K562 (cell line): ENCODE results near the gene CYP2A6. TPM values are rescaled to one million over a fixed set of nuclear protein-coding genes. Genes with fewer than 3 reads are reported as not detected.

ENCODE experiments used
- CHD7 ChIP-seq: fragments of 200-600 bp; sonication (generic); IDR thresholded peaks from one replicate; pipeline ENCODE4 v1.6.1; 2012; ENCODE audit warnings: mild to moderate bottlenecking, low read depth, low read length, inconsistent platforms
- ESRRA ChIP-seq: fragments of 450-650 bp; IDR thresholded peaks from 2 replicates; pipeline ENCODE4 v1.6.1; 2014; ENCODE audit warnings: low read depth, mild to moderate bottlenecking, moderate library complexity, borderline replicate concordance
- FOXP4 ChIP-seq: sonication (generic); formaldehyde crosslinking; IDR thresholded peaks from 2 replicates; pipeline ENCODE4 v1.8.0; 2022; ENCODE audit warnings: mild to moderate bottlenecking, missing genetic modification reagents, borderline replicate concordance
- GMEB1 ChIP-seq: fragments of 250-450 bp; sonication (Bioruptor Pico); IDR thresholded peaks from 2 replicates; pipeline ENCODE4 v1.4.0; 2020; ENCODE audit warnings: mild to moderate bottlenecking
- PML ChIP-seq: IDR thresholded peaks from 2 replicates; pipeline ENCODE4 v1.6.1; 2012; ENCODE audit warnings: low read length, inconsistent platforms
- RBFOX2 ChIP-seq: fragments of 200-400 bp; formaldehyde crosslinking; IDR thresholded peaks from 2 replicates; pipeline ENCODE4 v1.6.1; 2017; ENCODE audit warnings: low read depth, mild to moderate bottlenecking, low read length, moderate library complexity
- polyA plus RNA-seq, 8 experiments: library from polyadenylated mRNA; depleted of rRNA in 4 of 8; stranded (reverse) in 5 of 8; unstranded in 3 of 8; fragments of >200 nt; fragmentation: Nextera tagmentation in 2 of 8; fragmentation: Illumina TruSeq in 1 of 8; extraction: Ambion mirVana in 2 of 8; extraction: Trizol in 1 of 8; gene quantifications; 2 replicates each; pipeline versions ENCODE4 v1.2.1 to v1.2.3, GENCODE V29; 2011 to 2014; ENCODE audit warnings: inconsistent platforms in 1 of 8, missing spikeins in 1 of 8
- total RNA-seq, 7 experiments: library from RNA; depleted of rRNA in 6 of 7; stranded (reverse); fragments of >200 nt in 6 of 7; fragmentation: Illumina TruSeq in 2 of 7; extraction: Trizol in 2 of 7; gene quantifications; 2 replicates each; pipeline versions ENCODE4 v1.2.1 to v1.2.3, GENCODE V29; 2011 to 2021; ENCODE audit warnings: low replicate concordance in 1 of 7
- TF ChIP-seq, protein P1 (sequence below): fragments of 250-450 bp; sonication (Bioruptor Pico); IDR thresholded peaks from 2 replicates; pipeline ENCODE4 v1.8.0; 2021; ENCODE audit warnings: moderate library complexity, mild to moderate bottlenecking, inconsistent platforms

Gene CYP2A6
- total and polyA plus RNA-seq, 9 of the 15 experiments (the other 6 are each of a cell fraction or from before 2014, with no cell fraction given): 0.31 TPM; not detected in 8

DNA sequence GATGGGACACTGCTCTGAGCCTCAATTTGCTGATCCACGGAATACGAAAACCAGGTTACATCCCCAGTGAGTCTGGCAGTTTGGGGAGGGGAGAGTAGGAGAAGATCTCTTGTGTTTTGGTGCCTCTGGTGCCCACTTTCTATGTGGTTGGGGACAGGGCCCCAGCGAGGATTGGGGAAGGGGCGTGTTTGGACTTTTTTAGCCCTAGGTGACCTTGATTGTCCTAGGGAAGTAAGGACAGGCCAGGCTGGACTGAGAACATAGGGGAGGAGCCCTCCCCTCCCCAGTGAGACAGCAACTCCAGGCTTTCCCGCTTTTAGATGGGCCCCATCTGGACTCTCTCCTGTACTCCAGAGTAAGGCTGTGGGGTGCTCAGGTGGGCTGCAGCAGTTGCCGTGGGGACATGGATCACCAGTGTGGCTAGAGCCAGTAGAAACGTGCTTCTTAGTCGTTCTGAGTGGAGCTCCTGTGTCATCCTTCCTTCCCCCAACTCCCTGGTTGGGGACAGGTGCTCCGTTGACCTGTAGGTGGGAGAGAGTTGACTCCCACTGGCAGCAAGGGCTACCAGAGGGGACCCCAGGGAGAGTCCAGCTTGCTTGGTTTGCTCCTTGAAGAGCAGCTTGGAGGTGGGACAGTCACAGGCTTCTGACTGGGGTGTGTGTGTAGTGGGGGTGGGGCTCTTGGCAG lies 46.9 kb downstream of the CYP2A6 start (continued):
- TF ChIP-seq, protein P1, sequence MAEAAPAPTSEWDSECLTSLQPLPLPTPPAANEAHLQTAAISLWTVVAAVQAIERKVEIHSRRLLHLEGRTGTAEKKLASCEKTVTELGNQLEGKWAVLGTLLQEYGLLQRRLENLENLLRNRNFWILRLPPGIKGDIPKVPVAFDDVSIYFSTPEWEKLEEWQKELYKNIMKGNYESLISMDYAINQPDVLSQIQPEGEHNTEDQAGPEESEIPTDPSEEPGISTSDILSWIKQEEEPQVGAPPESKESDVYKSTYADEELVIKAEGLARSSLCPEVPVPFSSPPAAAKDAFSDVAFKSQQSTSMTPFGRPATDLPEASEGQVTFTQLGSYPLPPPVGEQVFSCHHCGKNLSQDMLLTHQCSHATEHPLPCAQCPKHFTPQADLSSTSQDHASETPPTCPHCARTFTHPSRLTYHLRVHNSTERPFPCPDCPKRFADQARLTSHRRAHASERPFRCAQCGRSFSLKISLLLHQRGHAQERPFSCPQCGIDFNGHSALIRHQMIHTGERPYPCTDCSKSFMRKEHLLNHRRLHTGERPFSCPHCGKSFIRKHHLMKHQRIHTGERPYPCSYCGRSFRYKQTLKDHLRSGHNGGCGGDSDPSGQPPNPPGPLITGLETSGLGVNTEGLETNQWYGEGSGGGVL (CRISPR knock-in tag): no peak
- TF ChIP-seq PML (peak; percentile 27; the same call in 1 of the 2 replicates), ESRRA (peak; percentile 75), GMEB1 (CRISPR knock-in tag) (no peak), FOXP4 (CRISPR knock-in tag) (no peak), RBFOX2 (peak; percentile 29), CHD7 (no peak)
